AG09309 (cell line): ENCODE data around the gene UBA3.

Experiments
- DNase-seq: peaks from one replicate; pipeline ENCODE4 v3.0.0-alpha.2; 2010; ENCODE audit warnings: low read depth
- H3K4me3 ChIP-seq: 2 replicates; pipeline ENCODE4 v1.5.1; 2011; ENCODE audit warnings: mild to moderate bottlenecking, low read depth, low read length, moderate library complexity; ENCODE audit not compliant: control insufficient read depth
- TF ChIP-seq, protein P1 (sequence below): IDR thresholded peaks from 2 replicates; pipeline ENCODE4 v1.5.1; 2011; ENCODE audit warnings: mild to moderate bottlenecking, low read depth, low read length, inconsistent platforms; ENCODE audit not compliant: insufficient read depth, control insufficient read depth; ENCODE audit errors: missing control alignments

Gene UBA3

DNA sequence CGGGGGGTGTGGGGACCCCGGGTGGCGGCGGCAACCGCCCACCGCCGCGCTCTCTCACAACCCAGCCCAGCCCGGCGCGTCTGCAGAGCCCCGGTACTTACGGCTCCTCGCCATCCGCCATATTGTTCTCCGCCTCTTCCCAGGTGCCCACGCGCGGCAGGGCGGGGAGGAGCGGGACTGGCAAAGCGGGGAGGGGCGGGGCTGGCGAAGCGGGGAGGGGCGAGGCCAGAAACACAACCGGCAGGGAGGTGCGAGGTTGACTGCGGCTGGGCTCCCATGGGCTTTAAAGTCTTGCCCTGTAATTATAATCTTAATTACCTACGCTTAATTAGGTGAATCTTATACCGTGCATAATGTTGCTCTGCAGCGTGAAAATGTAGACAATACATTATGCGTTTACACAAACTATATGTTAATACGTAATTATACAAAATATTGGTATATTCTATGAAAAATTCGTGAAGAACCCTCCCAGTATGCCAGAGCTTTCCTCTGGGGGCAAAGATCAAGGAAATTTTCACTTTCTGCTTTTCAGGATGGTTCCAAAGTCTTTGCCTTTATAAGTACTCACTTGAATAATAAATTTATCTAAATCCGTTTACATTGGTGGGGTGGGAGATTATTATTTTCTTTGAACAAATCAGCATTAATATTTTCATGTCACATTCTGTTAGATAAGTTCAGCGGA, at the start of gene UBA3:
Gene UBA3 (minus strand): TSS at position 133 of the 688 bp plus-strand sequence. CDS start 12 bp downstream, at position 121.
- peak within 1 kb of the TSS; percentile 43 for H3K4me3 ChIP-seq
- no peak for DNase-seq
- TF ChIP-seq, protein P1, sequence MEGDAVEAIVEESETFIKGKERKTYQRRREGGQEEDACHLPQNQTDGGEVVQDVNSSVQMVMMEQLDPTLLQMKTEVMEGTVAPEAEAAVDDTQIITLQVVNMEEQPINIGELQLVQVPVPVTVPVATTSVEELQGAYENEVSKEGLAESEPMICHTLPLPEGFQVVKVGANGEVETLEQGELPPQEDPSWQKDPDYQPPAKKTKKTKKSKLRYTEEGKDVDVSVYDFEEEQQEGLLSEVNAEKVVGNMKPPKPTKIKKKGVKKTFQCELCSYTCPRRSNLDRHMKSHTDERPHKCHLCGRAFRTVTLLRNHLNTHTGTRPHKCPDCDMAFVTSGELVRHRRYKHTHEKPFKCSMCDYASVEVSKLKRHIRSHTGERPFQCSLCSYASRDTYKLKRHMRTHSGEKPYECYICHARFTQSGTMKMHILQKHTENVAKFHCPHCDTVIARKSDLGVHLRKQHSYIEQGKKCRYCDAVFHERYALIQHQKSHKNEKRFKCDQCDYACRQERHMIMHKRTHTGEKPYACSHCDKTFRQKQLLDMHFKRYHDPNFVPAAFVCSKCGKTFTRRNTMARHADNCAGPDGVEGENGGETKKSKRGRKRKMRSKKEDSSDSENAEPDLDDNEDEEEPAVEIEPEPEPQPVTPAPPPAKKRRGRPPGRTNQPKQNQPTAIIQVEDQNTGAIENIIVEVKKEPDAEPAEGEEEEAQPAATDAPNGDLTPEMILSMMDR, result no peak

DNA sequence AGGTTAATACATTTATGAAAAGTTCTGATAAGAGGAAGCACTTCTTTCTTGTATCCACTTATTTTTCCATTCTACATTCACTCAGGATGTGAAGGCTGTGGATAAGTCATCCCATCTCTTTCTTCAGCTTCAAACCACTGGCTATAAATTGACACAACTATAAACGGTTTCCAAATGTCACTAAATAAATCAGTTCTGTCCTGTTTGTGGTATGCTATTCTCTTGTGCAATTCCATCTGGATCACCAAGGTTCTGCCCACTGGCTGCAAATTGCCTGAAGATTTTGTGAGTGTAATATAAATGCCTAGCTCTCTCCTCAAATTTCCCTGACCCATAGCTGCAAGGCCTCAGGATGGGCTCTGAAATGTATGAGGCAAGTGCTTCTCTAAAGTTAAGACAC, 49.4 kb upstream of the UBA3 start:
- TF ChIP-seq, protein P1, result no peak
- no peak overlapping the region for H3K4me3 ChIP-seq
- DNase-seq, result peak; percentile 73

DNA sequence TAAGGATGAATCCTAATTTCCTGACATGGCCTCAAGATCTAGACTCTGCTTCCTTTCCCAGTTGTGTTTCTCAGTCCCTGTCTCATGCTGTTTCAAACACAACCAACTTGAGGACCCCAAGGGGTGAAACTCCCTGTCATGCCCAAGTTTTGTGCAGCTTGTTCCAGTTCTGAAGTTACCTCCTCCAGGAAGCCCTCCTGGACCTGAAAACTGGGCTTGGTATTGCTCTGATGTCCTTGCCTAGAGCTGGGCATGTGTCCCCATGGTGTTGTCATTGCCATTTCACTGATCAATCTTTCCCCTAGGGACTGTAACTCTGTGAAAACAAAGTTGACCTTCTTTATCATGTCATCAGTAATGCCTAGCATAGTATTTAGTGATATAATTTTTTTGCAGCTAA, 48.3 kb upstream of the UBA3 start:
- DNase-seq, result no peak
- TF ChIP-seq, protein P1, result no peak
- H3K4me3 ChIP-seq, result no peak overlapping the region

DNA sequence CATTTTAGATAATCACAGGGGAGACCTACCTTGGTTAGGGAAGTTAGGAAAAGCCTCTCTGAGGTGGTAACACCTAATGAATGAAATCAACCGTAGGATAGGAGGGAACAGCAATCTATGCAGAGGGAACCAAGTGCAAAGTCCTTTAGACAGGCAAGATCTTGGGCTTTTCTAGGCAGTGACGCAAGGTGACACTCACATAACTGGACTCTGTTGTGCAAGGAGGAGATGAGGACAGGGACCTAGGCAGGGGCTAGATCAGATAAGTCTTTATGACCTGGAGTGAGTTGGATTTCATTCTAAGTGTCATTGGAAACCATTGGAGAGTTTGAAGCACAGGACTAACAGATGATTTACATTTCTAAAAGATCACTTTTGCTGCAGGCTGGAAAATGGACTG, 46.8 kb upstream of the UBA3 start:
- no peak for DNase-seq
- TF ChIP-seq, protein P1, result no peak
- H3K4me3 ChIP-seq, result no peak overlapping the region

DNA sequence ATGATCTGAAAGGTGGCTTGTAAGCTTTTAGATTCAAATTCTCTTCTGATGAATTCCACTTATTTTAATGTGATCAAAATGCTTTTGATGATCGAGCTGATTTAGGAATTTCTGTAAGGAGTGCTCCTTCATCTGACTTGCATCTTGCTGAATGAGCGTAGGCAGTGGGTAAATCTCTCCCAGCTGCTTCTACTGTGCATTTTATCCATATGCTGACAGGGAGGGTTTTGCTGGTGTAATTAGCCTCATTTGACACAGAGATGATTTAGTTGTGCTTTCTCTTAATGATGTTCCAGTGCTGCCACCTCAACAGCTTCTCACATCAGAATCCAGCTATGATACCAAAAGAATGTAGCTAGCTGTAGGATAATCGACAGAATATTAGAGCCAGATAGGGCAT, 46.1 kb upstream of the UBA3 start:
- TF ChIP-seq, protein P1, result no peak
- H3K4me3 ChIP-seq, result no peak overlapping the region
- DNase-seq, result no peak

DNA sequence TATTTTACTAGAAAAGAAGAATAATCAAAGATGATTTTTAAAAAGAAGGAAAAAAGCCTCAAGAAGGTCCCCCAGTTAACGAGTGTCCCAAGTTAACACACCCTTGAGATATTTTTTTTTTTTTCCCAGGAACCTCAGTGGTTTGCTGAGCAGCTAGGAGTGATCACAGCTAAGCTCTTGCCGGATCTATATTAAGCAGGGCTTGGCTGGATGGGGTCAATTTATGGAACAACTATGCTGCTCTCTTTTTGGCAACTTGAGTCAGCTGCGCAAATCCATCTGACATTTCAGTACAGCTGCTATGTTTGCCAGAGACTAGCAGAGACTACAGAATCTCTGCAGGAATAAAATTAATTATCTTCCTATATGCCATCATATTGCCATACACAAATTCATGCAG, 42.2 kb upstream of the UBA3 start, which contains the start of gene LMOD3:
Gene LMOD3 (minus strand): TSS at position 193 of the 400 bp plus-strand sequence. CDS start 209 bp downstream, outside the sequence.
- H3K4me3 ChIP-seq, result no peak within 1 kb of the TSS
- no peak for DNase-seq
- TF ChIP-seq, protein P1, result no peak
